B cell (primary cell): Measurements from ENCODE around the gene KLF16.

Source experiments
- CTCF ChIP-seq: fragments of 200-600 bp; IDR thresholded peaks from one replicate; pipeline ENCODE4 v1.8.0; 2022; ENCODE audit warnings: antibody characterized with exemption, mild to moderate bottlenecking
- EZH2 ChIP-seq: IDR thresholded peaks from 2 replicates; pipeline ENCODE4 v1.6.1; 2012; ENCODE audit warnings: borderline replicate concordance, low read depth, mild to moderate bottlenecking, moderate library complexity, low read length; ENCODE audit not compliant: insufficient read depth, poor library complexity, severe bottlenecking

GRCh38 chr19:1866693-1867348 is 3.4 kb upstream of the KLF16 start:
- TF ChIP-seq CTCF (no peak), EZH2 (no peak)
